ENCODE results near the gene PACRG.

- TF ChIP-seq, protein P1, sequence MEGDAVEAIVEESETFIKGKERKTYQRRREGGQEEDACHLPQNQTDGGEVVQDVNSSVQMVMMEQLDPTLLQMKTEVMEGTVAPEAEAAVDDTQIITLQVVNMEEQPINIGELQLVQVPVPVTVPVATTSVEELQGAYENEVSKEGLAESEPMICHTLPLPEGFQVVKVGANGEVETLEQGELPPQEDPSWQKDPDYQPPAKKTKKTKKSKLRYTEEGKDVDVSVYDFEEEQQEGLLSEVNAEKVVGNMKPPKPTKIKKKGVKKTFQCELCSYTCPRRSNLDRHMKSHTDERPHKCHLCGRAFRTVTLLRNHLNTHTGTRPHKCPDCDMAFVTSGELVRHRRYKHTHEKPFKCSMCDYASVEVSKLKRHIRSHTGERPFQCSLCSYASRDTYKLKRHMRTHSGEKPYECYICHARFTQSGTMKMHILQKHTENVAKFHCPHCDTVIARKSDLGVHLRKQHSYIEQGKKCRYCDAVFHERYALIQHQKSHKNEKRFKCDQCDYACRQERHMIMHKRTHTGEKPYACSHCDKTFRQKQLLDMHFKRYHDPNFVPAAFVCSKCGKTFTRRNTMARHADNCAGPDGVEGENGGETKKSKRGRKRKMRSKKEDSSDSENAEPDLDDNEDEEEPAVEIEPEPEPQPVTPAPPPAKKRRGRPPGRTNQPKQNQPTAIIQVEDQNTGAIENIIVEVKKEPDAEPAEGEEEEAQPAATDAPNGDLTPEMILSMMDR (IDR thresholded peaks at IDR 0.05; ENCODE audit: low read depth, low read length): no peak
- no peak for TF ChIP-seq POLR2A (IDR thresholded peaks at IDR 0.05; ENCODE audit: extremely low read depth, insufficient read length)
- TF ChIP-seq MYC (IDR thresholded peaks at IDR 0.05; ENCODE audit: low read depth, low read length): no peak
Observed at GRCh38 chr6:163325390-163325784, 597.6 kb downstream of the PACRG start.

Measured in NB4 (cell line).